HG02759 (cell line): ENCODE data around the gene PROSER3.
"Not testable (repeated sequence)": the region's sequence is repeated elsewhere in the genome, so short reads cannot be mapped to it uniquely, and the experiment has no call there.

Source experiments
- ATAC-seq: cut with Tn5 transposase; IDR thresholded peaks from one replicate; pipeline ENCODE4 v1.9.1; 2021; ENCODE audit warnings: mild to moderate bottlenecking, moderate library complexity; ENCODE audit not compliant: unreplicated experiment

The PROSER3 gene

DNA sequence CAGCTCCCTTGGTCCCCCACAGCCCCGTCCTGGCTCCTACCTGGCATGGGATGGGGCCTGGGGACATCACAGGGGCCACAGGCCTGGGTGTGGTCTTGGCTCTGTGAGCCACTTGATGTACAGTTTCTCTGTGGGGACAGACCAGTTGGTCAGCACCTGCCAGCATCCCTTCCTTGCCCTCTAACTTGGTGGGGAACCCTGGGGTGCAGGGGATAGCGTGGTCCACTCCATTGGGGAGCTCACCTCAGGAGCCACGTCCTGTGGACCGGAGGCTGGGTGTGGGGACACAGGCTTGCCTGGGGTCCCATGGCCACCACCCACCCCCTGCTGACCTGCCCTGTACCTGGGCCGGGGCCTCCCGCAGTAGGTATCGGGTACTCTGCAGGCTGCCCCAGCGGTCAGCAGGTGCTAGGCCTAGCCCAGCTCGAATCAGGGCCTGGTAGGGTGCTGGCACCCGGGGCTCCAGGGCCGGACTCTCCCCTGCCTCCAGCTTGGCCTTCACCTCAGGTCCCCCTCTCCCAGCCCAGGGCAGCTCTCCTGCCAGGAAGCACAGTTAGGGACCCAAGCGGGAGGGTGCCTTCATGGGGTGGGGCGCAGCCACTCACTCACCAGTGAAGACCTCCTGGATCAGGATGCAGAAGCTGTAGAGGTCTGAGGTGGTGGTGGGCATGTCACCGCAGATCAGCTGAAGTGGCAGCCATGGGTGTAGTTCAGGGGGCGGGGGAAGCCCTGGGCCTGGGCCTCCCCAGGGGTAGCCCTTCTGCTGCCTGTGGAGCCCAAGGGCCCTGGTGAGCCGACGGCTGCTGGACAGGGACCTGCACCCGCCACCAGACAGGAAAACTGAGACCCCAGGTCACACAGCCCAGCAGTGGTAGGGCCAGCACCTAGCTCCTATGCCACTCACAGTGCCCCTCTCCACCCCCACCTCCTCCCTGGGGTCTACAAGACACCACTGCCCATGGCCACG lies 32.3 kb downstream of the PROSER3 start:
- no peak for ATAC-seq

DNA sequence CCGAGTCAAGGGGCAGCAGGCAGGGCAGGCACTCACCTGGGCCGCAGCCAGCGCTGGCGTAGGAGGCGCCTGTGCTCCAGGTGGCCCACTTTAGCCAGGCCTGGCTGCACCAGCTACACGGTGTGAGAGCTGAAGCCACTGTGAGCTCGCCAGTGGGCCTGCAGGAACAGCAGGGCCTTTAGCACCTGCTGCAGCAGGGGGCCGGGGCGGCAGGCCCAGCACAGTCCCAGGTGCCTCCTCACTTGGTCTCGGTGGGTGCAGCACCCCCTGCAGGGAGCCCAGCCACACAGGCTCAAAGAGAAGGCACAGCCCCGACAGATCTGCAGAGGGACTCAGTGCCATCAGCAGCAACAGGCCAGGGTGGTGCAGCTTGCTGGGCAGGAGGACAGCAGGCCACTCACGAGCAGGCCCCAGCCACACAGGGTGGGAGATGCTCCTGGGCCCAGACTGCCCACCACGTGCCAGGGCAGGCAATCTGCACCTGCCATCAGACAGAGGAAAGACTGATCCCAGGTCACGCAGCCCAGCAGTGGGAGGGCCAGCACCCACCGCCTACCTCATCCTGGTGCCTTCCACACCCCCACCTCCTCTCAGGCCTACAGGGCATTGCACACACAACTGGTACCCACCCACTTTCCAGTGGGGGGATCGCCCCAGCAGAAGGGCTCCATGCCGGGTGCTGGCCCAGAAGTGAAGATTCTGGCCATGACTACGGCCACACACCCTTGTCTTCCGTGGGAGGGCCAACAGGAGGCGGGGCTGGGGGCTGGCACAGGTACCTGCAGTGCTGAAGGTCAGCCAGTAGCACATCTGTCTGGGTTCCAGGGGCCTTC lies 33.2 kb downstream of the PROSER3 start:
- ATAC-seq: no peak

DNA sequence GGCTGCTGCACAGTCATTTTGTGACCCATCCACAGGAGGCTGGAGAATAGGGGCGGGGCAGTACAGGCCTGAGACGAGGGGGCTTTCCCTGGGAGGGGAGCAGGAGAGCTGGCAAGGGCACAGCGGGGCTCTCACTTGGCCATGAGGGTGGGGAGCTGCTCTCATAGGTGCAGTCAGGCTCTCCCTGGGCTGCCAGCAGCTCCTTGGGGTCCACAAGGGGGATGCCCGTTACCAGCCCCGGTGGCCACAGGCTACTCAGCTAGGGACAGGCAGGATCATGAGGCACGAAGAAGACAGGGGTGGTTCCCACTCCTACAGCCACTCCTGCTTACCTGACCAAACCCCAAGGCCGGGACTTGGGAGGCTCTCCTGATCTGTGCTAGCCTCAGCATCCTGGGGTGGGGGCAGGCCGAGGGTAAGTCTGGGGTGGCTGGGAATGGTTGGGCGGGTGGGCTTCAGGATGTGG lies 33.9 kb downstream of the PROSER3 start:
- ATAC-seq: no peak

DNA sequence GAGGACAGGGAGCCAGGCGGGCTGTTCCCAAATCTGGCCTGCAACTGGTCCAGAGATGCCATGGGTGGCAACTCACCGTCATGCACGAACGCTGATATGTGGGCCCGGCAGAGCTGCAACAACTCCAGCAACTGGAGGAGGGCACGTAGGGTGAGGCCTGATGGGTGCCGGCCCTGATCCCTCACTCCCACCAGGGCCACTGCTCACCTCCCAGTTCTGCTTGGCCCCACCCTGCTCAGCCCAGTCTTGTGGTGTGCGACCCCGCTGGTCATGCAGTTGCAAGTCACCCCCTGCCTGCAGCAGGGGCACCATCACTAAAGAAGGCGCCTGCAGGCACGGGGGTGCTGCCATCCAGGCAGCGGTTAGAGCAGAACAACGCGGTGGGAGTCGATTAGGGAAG lies 34.3 kb downstream of the PROSER3 start:
- ATAC-seq: no peak

DNA sequence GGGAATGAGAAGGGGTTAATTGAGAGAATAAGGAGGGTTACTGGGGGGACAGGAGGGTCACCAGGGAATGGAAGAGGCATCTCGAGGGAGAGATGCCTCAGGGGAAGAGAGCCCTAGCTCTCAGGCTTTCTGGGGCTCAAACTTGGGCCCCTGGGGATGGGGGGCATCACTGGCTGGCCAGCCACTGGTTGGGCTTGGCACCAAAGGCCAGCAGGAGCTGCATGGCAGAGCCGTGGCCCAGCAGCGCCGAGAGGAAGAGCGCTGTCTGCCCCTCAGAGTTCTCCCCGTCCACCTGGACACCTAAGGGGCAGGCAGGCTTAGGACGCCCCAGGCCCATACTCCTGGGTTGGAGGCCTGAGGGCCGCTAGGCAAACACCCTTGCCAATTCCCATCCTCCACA lies 34.9 kb downstream of the PROSER3 start:
- ATAC-seq: no peak

DNA sequence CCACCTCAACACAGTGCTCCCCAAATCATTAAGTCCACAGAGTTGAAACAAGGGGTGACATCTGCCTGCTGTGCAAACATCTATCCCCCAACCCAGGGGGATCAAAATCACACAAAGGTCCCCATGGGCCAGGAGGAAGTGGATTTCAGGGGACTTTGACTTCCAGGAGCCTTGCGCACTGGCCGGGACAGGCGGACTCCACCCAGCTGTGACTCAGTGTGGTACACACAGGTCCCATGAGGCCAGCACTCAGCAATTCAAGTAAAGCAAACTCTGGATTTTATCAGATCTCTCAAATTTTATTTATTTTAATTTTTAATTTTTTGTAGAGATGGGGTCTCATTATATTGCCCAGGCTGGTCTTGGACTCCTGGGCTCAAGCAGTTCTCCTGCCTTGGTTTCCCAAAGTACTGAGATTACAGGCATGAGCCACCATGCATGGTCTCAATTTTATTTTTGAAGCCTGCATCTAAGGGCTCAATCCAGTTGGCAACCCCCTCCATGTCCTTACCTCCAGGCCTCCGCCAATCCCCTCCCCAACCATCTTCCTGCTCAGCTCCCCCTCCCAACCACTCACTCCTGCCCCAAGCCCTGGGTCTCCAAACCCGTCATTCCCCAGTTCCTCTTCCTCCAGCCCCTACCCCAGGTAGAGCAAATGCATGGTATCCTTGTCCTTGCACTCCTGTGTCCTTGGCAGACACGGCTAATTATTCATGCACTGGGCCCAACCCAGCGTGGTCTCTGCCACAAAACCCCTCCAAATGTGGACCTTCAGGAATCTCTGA lies 35.6 kb downstream of the PROSER3 start:
- no peak for ATAC-seq

DNA sequence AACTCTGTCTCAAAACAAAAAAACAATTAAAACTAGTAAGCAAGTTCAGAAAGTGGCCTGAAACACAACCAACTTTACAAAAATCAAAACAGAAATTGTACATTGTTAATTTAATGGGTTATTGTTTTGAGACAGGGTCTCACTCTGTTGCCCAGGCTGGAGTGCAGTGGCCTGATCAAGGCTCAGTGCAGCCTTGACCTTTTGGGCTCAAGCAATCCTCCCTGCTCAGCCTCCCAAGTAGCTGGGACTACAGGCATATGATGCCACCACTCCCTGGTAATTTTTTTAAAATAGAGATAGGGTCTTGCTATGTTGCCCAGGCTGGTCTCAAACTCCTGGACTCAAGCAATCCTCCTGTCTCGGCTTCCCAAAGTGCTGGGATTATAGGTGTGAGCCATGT lies 37.6 kb downstream of the PROSER3 start:
- ATAC-seq: not testable (repeated sequence)

DNA sequence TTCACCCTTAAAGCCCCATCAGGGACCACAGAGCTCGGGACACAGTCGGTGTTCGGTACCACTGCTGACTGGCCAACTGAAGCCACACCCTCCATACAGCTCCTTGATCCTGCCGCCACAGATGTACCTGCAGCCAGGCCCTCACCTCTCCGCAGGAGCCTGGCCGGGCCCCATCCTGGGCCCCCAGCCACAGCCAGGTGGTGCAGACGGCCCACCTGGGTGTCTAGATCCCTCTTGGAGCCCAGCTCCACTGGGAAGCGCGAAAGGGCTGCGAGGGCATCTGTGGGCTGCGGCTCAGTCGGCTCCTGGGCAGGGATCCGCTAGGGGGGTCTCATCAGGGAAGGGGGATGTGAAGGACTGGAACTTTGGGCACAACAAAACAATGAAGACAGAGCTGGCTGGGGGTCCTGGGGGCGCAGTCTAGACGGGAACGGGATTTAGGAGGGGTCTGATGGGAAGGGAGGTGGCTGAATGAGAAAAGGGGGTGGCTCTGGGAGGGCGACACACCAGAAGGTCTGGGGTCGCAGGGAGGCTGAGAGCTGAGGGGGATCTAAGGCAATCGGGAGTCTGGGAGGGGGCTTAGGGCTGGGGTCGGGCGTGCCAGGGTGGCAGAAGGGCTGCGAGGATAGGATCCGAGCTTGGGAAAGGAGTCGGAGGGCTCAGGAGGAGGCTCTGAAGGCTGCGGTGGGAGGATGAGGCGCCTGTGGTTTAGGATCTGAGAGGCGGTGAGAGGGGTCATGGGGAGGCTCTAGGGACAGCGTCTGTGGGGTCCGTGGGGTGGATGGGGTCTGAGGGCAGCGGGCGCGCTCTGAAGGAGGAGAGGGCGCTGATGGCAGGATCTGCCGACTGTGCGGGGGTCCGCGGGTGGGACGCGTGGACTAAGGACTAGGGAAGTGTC lies 38.9 kb downstream of the PROSER3 start:
- no peak for ATAC-seq

DNA sequence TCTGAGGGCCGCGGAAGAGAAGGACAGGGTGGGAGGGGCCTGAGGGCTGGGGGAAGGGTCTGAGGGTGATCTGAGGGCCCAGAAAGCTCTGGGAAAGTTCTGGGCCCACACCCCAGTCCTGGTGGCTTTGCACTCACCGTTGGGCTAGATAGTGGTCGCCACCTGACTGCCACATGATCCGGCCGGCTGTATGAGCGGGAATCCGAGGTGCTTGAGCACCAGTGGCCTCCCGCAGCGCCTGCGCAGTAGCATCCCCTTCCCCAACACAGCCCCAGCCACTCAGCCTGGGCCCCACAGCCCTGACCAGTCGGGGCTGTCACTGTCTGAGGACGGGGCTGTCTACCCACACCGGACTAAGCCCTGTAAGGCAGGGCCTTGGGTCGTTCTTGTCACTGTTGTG lies 39.7 kb downstream of the PROSER3 start:
- no peak for ATAC-seq

DNA sequence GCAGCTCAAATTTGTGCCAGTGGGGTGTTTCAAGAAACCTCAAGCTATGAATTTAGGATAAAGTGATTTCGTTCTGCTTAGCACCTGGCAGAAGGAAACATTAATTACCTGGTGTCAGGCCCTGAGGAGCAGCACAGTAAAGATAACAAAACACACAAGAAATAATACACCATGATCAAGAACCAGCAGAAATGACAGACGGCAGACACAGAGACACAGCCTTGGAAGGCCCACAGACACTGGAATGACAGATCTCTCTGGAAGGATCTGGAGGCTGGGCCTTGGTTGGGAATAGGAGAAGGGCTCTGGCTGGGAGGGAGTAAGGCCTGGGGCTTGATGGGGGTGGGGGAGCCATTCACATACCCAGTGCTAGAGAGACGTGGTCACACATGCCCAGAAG lies 43.9 kb downstream of the PROSER3 start:
- no peak for ATAC-seq

DNA sequence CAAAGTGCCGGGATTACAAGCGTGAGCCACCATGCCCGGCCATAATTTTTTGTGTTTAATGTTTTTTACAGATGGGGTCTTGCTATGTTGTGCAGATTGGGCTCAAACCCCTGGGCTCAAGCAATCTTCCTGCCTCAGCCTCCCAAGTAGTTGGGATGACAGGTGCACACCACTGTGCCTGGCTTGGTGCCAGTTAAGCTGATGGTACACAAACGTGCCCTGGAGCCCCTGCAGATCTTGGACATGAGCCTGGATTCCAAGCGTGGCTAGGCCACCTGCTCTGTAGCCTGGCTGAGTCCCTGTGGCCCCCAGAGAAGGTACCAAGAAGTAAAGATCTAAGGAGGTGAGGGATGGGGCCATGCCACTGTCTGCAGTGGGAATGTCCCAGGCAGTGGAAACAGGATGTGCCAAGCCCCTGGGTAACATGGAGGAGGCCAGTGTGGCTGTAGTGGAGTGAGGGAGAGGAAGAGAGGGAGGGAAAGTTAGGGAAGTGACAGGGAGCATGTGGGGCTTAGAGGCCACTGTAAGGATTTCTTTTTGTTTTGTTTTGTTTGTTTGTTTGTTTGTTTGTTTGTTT lies 47.6 kb downstream of the PROSER3 start:
- ATAC-seq: no peak

DNA sequence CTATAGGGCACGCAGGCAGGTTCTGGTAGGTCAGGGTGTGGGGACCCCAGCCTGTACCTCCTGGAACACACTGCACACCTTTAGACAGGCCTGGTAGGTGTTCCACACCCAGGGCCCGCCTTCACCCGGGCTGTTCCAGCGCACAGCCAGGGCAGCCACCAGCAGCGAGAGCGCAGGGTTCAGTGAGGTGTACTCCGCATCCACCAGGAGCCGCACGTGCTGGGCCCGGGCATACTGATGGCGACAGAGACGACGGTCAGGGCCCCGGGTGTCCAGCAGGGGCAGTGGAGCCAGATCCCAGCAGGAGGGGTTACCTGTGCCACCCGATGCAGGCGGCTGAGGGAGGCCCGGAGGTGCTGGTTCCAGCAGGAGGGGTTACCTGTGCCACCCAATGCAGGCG lies 48.6 kb downstream of the PROSER3 start:
- ATAC-seq: no peak

DNA sequence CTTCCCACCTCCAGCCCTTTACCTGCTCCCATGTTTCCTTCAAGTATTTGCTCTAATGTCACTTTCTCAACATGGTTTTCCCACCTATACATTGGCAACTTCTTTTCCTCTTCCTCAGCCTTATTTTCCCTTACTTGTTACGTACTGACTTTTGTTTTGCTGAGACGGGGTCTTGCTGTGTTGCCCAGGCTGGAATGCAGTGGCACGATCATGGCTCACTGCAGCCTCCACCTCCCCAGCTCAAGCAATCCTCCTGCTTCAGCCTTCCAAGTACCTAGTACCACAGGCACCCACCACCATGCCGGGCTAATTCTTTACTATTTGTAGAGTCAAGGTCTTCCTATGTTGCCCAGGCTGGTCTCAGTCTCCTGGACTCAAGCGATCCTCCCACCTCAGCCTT lies 49.7 kb downstream of the PROSER3 start:
- no peak for ATAC-seq

DNA sequence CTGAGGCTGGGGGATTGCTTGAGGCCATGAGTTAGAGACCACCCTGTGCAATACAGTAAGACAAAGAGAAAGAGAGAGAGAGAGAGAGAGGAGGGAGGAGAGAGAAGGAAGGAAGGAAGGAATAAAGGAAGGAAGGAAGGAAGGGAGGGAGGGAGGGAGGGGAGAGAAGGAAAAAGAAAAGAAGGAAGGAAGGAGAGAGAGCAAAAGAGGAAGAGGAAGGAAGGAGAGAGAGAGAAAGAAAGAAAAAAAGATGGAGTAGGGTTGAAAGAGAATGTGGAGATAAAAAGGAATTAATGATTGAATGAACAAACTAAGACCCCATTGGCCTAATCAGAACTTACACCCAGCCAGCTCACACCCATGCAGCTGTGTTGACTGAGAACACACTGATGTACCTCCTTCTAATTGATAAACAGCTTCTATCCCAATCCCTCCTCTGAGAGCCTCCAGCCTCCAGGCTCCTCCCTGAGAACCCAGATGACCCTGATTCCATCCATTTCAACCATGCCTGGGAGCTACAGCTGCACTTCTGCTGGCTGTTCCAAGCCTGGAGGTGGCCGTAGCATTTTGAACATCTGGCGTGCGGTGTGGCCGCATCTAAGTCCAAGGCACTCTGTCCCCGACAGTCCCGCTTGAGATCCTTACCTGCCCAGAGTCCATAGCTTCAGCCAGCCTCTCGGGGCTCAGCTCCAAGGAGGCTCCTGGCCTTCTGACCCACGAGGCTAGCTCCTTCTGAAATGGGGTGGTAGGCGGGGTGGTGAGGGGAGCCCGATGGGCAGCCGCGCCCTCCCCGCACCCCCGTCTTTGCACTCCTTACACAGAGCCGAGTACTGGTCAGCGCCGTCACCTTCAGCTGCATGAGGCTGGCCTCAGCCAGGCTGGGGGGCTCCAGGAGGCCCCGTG lies 53.6 kb downstream of the PROSER3 start:
- no peak for ATAC-seq

DNA sequence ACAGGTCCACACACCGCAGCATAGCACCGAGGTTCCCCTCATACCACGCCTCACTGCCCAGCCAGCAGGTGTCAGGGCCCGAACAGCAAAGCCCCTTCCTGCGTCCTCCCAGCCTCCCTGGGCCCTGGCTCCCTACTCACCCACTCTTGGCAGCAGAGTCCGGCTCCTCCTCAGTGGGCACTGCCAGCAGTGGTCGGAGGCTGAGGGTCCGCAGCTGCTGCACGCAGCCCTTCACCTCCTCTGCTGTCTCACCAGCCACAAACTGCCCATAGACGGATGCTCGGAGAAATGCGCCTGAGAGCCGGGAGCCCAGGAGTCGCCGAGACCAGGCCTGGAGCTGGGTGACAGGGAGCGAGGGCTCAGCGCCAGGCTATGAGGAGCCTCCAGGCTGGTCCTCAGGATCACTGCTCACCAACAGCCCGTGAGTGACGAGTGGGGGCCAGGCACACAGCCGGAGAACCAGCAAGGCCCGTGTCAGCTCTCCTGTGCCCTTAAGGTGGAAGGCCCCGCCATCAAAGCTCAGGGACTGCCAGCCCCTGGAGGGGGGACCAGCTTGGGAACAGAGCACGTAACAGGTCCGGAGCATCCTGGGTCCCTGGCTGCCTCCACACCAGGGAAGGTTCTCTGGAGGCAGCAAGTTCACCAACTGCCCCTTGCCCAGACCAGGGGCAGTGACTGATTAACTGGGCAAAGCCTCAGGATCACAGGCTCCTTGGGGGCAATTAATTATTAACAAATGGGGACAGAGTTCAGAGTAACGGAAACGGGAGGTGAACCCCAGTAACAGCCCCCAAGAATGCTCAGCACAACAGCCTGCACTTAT lies 54.5 kb downstream of the PROSER3 start, which contains the start of gene PRODH2:
TSS of gene PRODH2 (minus strand) at position 626 of the 823 bp plus-strand sequence. CDS start at position 586, 40 bp downstream.
- no peak for ATAC-seq

DNA sequence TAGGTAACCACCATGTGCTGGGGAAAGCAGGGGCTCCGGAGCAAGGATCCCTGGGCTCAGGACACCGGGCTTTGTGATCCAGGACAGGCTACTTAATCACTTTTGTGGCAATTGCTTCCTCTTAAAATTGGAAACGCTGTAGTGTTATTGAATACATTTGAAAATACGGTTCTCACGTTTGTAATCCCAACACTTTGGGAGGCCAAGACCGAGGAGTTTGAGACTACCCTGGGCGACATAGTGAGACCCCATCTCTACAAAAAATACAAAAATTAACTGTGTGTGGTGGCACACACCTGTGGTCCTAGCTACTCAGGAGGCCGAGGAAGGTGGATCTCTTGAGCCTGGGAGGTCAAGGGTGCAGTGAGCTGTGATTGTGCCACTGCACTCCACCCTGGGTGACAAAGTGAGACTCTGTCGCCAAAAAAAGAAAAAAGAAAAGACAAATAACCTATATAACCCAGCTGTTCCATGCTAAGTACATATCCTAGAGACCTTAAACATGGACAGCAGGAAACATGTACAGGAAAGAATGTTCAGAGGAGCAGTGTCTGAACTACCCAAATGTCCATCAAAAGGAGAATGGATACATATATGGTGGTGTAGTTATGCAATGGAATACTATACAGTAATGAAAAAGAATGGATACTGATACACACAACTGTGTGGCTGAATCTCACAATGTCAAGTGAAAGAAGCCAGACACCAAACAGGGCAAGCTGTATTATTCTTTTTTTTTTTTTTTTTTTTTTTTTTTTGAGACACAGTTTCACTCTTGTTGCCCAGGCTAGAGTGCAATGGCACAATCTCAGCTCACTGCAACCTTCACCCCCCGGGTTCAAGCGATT lies 55.3 kb downstream of the PROSER3 start:
- no peak for ATAC-seq

DNA sequence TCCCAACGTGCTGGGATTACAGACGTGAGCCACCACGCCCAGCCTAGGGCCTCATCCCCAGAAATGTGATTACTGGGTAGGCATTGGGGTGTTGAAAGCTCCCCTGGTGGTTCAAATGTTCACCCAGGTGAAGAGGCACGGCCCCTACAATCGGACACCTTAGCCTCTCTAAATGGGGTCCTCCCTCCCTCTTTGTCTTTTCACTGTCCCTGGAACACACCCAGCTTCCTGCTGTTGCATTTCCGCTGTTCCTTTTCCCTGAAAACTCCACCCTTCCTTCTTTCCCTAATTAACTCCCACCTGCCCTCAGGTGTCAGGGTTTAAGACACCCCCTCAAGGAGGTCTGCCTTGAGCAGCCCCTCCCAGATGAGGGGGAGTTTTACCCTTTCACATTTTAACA lies 58.3 kb downstream of the PROSER3 start:
- ATAC-seq: no peak
